H9 (cell line): ENCODE results near the gene TBC1D22A. TPM values are rescaled to one million over a fixed set of nuclear protein-coding genes. Genes with fewer than 3 reads are reported as not detected.

ENCODE experiments used
- DNase-seq: peaks from one replicate; pipeline ENCODE4 v3.0.0-alpha.2; 2017
- H2AFZ ChIP-seq: one replicate; pipeline ENCODE4 v1.6.1; 2013; ENCODE audit warnings: mild to moderate bottlenecking, low read length, control low read depth, moderate library complexity
- H2AK5ac ChIP-seq: 2 replicates; pipeline ENCODE4 v1.6.1; 2013; ENCODE audit warnings: low read length, control low read depth, mixed read lengths; ENCODE audit not compliant: insufficient read length
- H2BK120ac ChIP-seq: one replicate; pipeline ENCODE4 v1.6.1; 2013; ENCODE audit warnings: low read depth, mild to moderate bottlenecking, low read length, control low read depth, inconsistent platforms; ENCODE audit not compliant: poor library complexity, severe bottlenecking
- H2BK12ac ChIP-seq: 2 replicates; pipeline ENCODE4 v1.6.1; 2013; ENCODE audit warnings: low read length, control low read depth, mixed read lengths, low read depth; ENCODE audit not compliant: insufficient read length
- H2BK15ac ChIP-seq: 2 replicates; pipeline ENCODE4 v1.6.1; 2013; ENCODE audit warnings: low read depth, low read length, control low read depth
- H2BK20ac ChIP-seq: one replicate; pipeline ENCODE4 v1.6.1; 2013; ENCODE audit warnings: low read depth, mild to moderate bottlenecking, low read length, control low read depth, inconsistent platforms; ENCODE audit not compliant: poor library complexity, severe bottlenecking
- H2BK5ac ChIP-seq: 2 replicates; pipeline ENCODE4 v1.6.1; 2013; ENCODE audit warnings: low read length, control low read depth, mixed read lengths; ENCODE audit not compliant: insufficient read length
- H3K14ac ChIP-seq: 2 replicates; pipeline ENCODE4 v1.6.1; 2013; ENCODE audit warnings: low read length, control low read depth; ENCODE audit not compliant: insufficient read depth
- H3K18ac ChIP-seq: 2 replicates; pipeline ENCODE4 v1.6.1; 2013; ENCODE audit warnings: low read depth, mild to moderate bottlenecking, mixed read lengths, low read length, control low read depth; ENCODE audit not compliant: insufficient read length
- H3K23ac ChIP-seq: 2 replicates; pipeline ENCODE4 v1.6.1; 2013; ENCODE audit warnings: low read length, control low read depth, mixed read lengths, low read depth; ENCODE audit not compliant: insufficient read length
- H3K23me2 ChIP-seq: 2 replicates; pipeline ENCODE4 v1.6.1; 2013; ENCODE audit warnings: low read depth, mild to moderate bottlenecking, mixed read lengths, low read length, control low read depth; ENCODE audit not compliant: insufficient read length, poor library complexity, severe bottlenecking
- H3K27ac ChIP-seq: 2 replicates; pipeline ENCODE4 v1.5.1; 2013; ENCODE audit warnings: low read length, control low read depth, mixed read lengths, low read depth; ENCODE audit not compliant: insufficient read length
- H3K27me3 ChIP-seq: 2 replicates; pipeline ENCODE4 v1.6.1; 2013; ENCODE audit warnings: low read length, control low read depth, inconsistent platforms; ENCODE audit not compliant: insufficient read depth
- H3K4ac ChIP-seq: 2 replicates; pipeline ENCODE4 v1.6.1; 2013; ENCODE audit warnings: low read depth, mild to moderate bottlenecking, control low read depth, inconsistent platforms, low read length, moderate library complexity
- H3K4me1 ChIP-seq: 2 replicates; pipeline ENCODE4 v1.6.1; 2013; ENCODE audit warnings: low read length, control low read depth, inconsistent platforms; ENCODE audit not compliant: insufficient read depth
- H3K4me2 ChIP-seq: 2 replicates; pipeline ENCODE4 v1.6.1; 2013; ENCODE audit warnings: low read length, control low read depth, mixed read lengths; ENCODE audit not compliant: insufficient read length, insufficient read depth
- H3K56ac ChIP-seq: 2 replicates; pipeline ENCODE4 v1.6.1; 2013; ENCODE audit warnings: low read depth, mild to moderate bottlenecking, mixed read lengths, low read length, control low read depth; ENCODE audit not compliant: insufficient read length
- H3K79me1 ChIP-seq: 2 replicates; pipeline ENCODE4 v1.6.1; 2013; ENCODE audit warnings: low read depth, mild to moderate bottlenecking, moderate library complexity, low read length, control low read depth, inconsistent platforms; ENCODE audit not compliant: insufficient read depth, poor library complexity, severe bottlenecking
- H3K79me2 ChIP-seq: 2 replicates; pipeline ENCODE4 v1.6.1; 2013; ENCODE audit warnings: low read length, control low read depth, inconsistent platforms; ENCODE audit not compliant: insufficient read depth
- H3K9ac ChIP-seq: 2 replicates; pipeline ENCODE4 v1.6.1; 2013; ENCODE audit warnings: low read length, control low read depth, mixed read lengths; ENCODE audit not compliant: insufficient read length; ENCODE audit errors: extremely low read depth
- H3K9me3 ChIP-seq: one replicate; pipeline ENCODE4 v1.6.1; 2013; ENCODE audit warnings: low read depth, low read length, inconsistent platforms; ENCODE audit not compliant: control insufficient read depth
- H3T11ph ChIP-seq: one replicate; pipeline ENCODE4 v1.6.1; 2013; ENCODE audit warnings: mild to moderate bottlenecking, low read length, control low read depth, inconsistent platforms
- H4K20me1 ChIP-seq: one replicate; pipeline ENCODE4 v1.6.1; 2013; ENCODE audit not compliant: control insufficient read depth, insufficient read length, insufficient read depth
- H4K5ac ChIP-seq: 2 replicates; pipeline ENCODE4 v1.6.1; 2013; ENCODE audit warnings: low read depth, mild to moderate bottlenecking, mixed read lengths, low read length, control low read depth; ENCODE audit not compliant: insufficient read length
- H4K8ac ChIP-seq: replicated peaks from 2 replicates; pipeline ENCODE4 v1.6.1; 2013; ENCODE audit warnings: low read length, control low read depth, mixed read lengths, low read depth; ENCODE audit not compliant: insufficient read length
- H4K91ac ChIP-seq: 2 replicates; pipeline ENCODE4 v1.6.1; 2013; ENCODE audit warnings: low read depth, mild to moderate bottlenecking, moderate library complexity, mixed read lengths, low read length, control low read depth; ENCODE audit not compliant: insufficient read length
- H3K27ac Mint-ChIP-seq, 3 experiments: 2 replicates in 2 of 3; 3 replicates in 1 of 3; pipeline ENCODE4 v1.8.0; 2020 to 2021; ENCODE audit warnings: mixed read lengths in 3 of 3, mild to moderate bottlenecking in 1 of 3, moderate library complexity in 1 of 3
- H3K27me3 Mint-ChIP-seq: 2 replicates; pipeline ENCODE4 v1.8.0; 2021; ENCODE audit warnings: low read depth, mild to moderate bottlenecking, moderate library complexity, mixed read lengths
- H3K36me3 Mint-ChIP-seq, 3 experiments: 2 replicates in 2 of 3; 3 replicates in 1 of 3; pipeline ENCODE4 v1.8.0; 2020 to 2021; ENCODE audit warnings: low read depth in 3 of 3, mixed read lengths in 3 of 3; ENCODE audit not compliant: insufficient read depth in 1 of 3
- H3K4me1 Mint-ChIP-seq, 2 experiments: 2 replicates each; pipeline ENCODE4 v1.8.0; 2020; ENCODE audit warnings: mixed read lengths in 2 of 2
- H3K4me3 Mint-ChIP-seq, 2 experiments: 2 replicates in 1 of 2; 3 replicates in 1 of 2; pipeline ENCODE4 v1.8.0; 2020 to 2021; ENCODE audit warnings: mild to moderate bottlenecking in 2 of 2, mixed read lengths in 2 of 2, moderate library complexity in 1 of 2
- H3K9me3 Mint-ChIP-seq, 2 experiments: 2 replicates in 1 of 2; 3 replicates in 1 of 2; pipeline ENCODE4 v1.8.0; 2020; ENCODE audit warnings: mild to moderate bottlenecking in 2 of 2, mixed read lengths in 2 of 2, moderate library complexity in 1 of 2
- WGBS: extraction: QIAGEN DNeasy Blood & Tissue Kit; methylation state at CpG from one replicate; pipeline ENCODE4 v1.1.7; 2013; ENCODE audit warnings: missing lambda C conversion rate, low lambda C conversion rate, mixed read lengths; ENCODE audit not compliant: insufficient read length; ENCODE audit errors: extremely low coverage; 5-methylcytosine and 5-hydroxymethylcytosine counted together
- total RNA-seq: library from RNA; stranded (reverse); gene quantifications from 2 replicates; pipeline ENCODE4 v1.2.1, GENCODE V29; 2021
- TF ChIP-seq, protein P1 (sequence below): fragments of 200-600 bp; sonication (generic); conservative IDR thresholded peaks from 3 replicates; pipeline ENCODE4 v1.8.0; 2021; ENCODE audit warnings: antibody characterized with exemption, mild to moderate bottlenecking

Gene TBC1D22A
- total RNA-seq, 1 experiment from 2014 or later, result 20.8 TPM

DNA sequence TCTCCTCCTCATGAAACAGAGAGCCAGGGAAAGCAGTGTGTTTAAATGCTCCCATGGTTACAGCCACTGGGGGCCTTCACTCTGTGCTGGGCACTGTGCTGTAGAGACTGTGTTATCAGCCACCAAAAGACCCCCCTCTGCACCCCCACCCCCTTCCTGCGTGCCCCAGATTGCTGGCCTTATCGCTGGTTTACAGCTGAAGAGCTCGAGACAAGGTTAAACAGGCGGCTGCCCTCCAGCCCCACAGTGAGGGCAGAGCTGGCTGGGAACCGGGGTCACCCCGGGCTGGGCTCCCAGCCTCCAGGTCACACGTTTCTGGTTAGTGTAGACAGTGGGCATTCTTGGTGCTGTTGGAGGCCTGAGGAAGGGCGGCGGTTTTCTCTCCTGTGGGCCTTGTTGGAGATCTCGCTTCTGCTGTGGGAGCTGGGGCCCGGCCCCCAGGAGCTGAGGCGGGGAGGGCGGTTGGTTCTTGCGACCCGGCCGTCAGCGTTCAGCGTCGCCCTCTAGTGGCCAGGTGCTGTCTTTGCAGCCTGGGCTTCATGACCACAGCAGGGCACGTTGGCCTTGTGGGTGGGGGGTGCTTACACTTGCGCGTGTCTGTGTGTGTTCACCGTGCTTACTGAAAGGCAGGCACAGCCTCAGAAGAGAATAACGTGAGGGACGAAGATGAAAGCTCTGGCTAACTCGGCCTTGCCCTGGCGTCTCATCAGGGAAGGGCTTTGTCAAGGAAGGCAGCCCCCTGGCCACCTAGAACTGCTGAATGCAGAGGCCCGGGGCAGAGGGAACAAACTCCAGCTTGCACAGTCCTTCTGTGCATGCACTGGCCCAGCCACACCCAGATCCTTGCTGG is 40.8 kb downstream of the TBC1D22A start:
- Mint-ChIP-seq H3K36me3 (peaks cover 5 to 44% (median 35%) of the 10 kb centered on the region in 3 experiments; a peak in 6 of 7 replicates), H3K9me3 (no peaks in the 10 kb centered on the region), H3K4me1 (peaks cover 21 to 29% of the 10 kb centered on the region in 2 experiments), H3K27ac (peak overlapping the region in 1 of 3 experiments; percentile 87; a peak in 1 of 7 replicates), H3K27me3 (no peaks in the 10 kb centered on the region; the same call in 1 of the 2 replicates), H3K4me3 (peak overlapping the region in 1 of 2 experiments; percentile 32; a peak in 2 of 5 replicates)
- Histone ChIP-seq H3K4ac (no peak overlapping the region), H3K4me2 (no peak overlapping the region), H3K23me2 (no peaks in the 10 kb centered on the region), H3K9me3 (no peaks in the 10 kb centered on the region), H3K79me1 (no peaks in the 10 kb centered on the region), H2BK20ac (no peak overlapping the region), H3K23ac (no peak overlapping the region), H2BK5ac (no peak overlapping the region), H3K4me1 (no peaks in the 10 kb centered on the region), H3K79me2 (no peaks in the 10 kb centered on the region; the same call in 1 of the 2 replicates), H3K27ac (no peak overlapping the region), H3K9ac (no peak overlapping the region), H2BK12ac (no peak overlapping the region), H3K56ac (no peak overlapping the region), H3K18ac (no peak overlapping the region), H4K8ac (no peak overlapping the region), H2BK120ac (no peak overlapping the region), H4K20me1 (peaks cover 2% of the 10 kb centered on the region), H2AK5ac (no peak overlapping the region), H3K14ac (no peak overlapping the region), H4K5ac (no peak overlapping the region), H2BK15ac (no peak overlapping the region), H3K27me3 (no peaks in the 10 kb centered on the region), H2AFZ (no peak overlapping the region), H3T11ph (no peak overlapping the region), H4K91ac (no peak overlapping the region)
- TF ChIP-seq, protein P1, sequence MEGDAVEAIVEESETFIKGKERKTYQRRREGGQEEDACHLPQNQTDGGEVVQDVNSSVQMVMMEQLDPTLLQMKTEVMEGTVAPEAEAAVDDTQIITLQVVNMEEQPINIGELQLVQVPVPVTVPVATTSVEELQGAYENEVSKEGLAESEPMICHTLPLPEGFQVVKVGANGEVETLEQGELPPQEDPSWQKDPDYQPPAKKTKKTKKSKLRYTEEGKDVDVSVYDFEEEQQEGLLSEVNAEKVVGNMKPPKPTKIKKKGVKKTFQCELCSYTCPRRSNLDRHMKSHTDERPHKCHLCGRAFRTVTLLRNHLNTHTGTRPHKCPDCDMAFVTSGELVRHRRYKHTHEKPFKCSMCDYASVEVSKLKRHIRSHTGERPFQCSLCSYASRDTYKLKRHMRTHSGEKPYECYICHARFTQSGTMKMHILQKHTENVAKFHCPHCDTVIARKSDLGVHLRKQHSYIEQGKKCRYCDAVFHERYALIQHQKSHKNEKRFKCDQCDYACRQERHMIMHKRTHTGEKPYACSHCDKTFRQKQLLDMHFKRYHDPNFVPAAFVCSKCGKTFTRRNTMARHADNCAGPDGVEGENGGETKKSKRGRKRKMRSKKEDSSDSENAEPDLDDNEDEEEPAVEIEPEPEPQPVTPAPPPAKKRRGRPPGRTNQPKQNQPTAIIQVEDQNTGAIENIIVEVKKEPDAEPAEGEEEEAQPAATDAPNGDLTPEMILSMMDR, result peak; percentile 99
- no CpG with 5 or more reads among the region's 28 CpGs for WGBS
- DNase-seq, result peak; percentile 79
